Smooth muscle cell (in vitro differentiated cells): ENCODE data around the gene PAX7. TPM values are rescaled to one million over a fixed set of nuclear protein-coding genes. Genes with fewer than 3 reads are reported as not detected.

Experiments used
- DNase-seq: peaks from one replicate; lab custom pipeline; 2025; ENCODE audit not compliant: unreplicated experiment; lab: John Stamatoyannopoulos, UW
- H2AFZ ChIP-seq: fragments of 200-600 bp; sonication (generic); 2 replicates; pipeline ENCODE4 v1.6.0; 2016; ENCODE audit warnings: antibody characterized with exemption, low read depth, mild to moderate bottlenecking
- H3F3A ChIP-seq: fragments of 200-600 bp; sonication (generic); 2 replicates; pipeline ENCODE4 v1.6.0; 2017; ENCODE audit warnings: antibody characterized with exemption, low read depth
- H3K27ac ChIP-seq: fragments of 200-600 bp; sonication (generic); 2 replicates; pipeline ENCODE4 v1.5.1; 2016; ENCODE audit warnings: low read depth, mild to moderate bottlenecking
- H3K27me3 ChIP-seq: fragments of 200-600 bp; sonication (generic); 2 replicates; pipeline ENCODE4 v1.6.1; 2016; ENCODE audit warnings: low read depth, mild to moderate bottlenecking
- H3K36me3 ChIP-seq: fragments of 200-600 bp; sonication (generic); 2 replicates; pipeline ENCODE4 v1.5.1; 2016; ENCODE audit warnings: low read depth
- H3K4me1 ChIP-seq: fragments of 200-600 bp; sonication (generic); 2 replicates; pipeline ENCODE4 v1.5.1; 2016; ENCODE audit warnings: low read depth
- H3K4me2 ChIP-seq: fragments of 200-600 bp; sonication (generic); 2 replicates; pipeline ENCODE4 v1.6.0; 2016; ENCODE audit warnings: mild to moderate bottlenecking
- H3K4me3 ChIP-seq: fragments of 200-600 bp; sonication (generic); 2 replicates; pipeline ENCODE4 v1.5.1; 2016; ENCODE audit warnings: mild to moderate bottlenecking
- H3K79me2 ChIP-seq: fragments of 200-600 bp; sonication (generic); 2 replicates; pipeline ENCODE4 v1.6.0; 2016; ENCODE audit warnings: low read depth, mild to moderate bottlenecking
- H3K9ac ChIP-seq: fragments of 200-600 bp; sonication (generic); 2 replicates; pipeline ENCODE4 v1.6.0; 2016; ENCODE audit warnings: low read depth
- H3K9me3 ChIP-seq: fragments of 200-600 bp; sonication (generic); replicated peaks from 2 replicates; pipeline ENCODE4 v1.5.1; 2016; ENCODE audit warnings: low read depth
- H4K20me1 ChIP-seq: fragments of 200-600 bp; sonication (generic); 2 replicates; pipeline ENCODE4 v1.6.0; 2016; ENCODE audit warnings: low read depth
- WGBS: methylation state at CpG from one replicate; pipeline ENCODE4 v1.1.7; 2016; ENCODE audit warnings: low lambda C conversion rate; 5-methylcytosine and 5-hydroxymethylcytosine counted together
- polyA plus RNA-seq: library from polyadenylated mRNA; unstranded; fragments of >200 nt; fragmentation: Nextera tagmentation; extraction: Ambion mirVana; gene quantifications from 2 replicates; pipeline ENCODE4 v1.2.1, GENCODE V29; 2016
- total RNA-seq: library from RNA; depleted of rRNA; stranded (reverse); fragments of >200 nt; gene quantifications from 2 replicates; pipeline ENCODE4 v1.2.3, GENCODE V29; 2014
- TF ChIP-seq, protein P1 (sequence below): fragments of 200-600 bp; sonication (generic); IDR thresholded peaks from 2 replicates; pipeline ENCODE4 v1.5.1; 2017; ENCODE audit warnings: borderline replicate concordance, mild to moderate bottlenecking, antibody characterized with exemption; ENCODE audit not compliant: insufficient read depth, poor library complexity, severe bottlenecking

Gene PAX7
- total and polyA plus RNA-seq, 2 experiments from 2014 or later, result not detected

DNA sequence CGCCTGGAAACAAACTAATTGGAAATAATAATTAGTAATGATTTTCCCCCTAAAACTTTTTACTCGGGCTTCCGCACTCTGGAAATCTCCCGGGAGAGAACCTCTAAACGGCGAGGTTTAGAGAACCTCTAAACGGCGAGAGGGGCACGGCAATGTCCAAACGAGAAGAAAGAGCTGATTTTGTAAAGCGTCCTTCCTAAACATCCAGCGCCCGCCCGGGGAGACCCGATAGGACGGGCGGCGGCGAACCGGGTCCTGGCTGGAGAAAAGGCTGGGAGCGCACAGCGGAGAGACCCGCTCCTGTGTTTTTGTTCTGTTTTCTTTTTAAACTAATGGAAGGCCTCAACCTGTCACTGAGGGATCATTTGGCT, 1.6 kb downstream of the PAX7 start:
- Histone ChIP-seq H3K9me3 (no peaks in the 10 kb centered on the region), H3K4me3 (no peak overlapping the region), H3K27ac (no peak overlapping the region), H3K27me3 (peaks cover 100% of the 10 kb centered on the region), H2AFZ (no peak overlapping the region), H3K79me2 (no peaks in the 10 kb centered on the region), H3F3A (no peaks in the 10 kb centered on the region), H3K4me2 (no peak overlapping the region), H3K36me3 (no peaks in the 10 kb centered on the region), H4K20me1 (no peaks in the 10 kb centered on the region), H3K9ac (no peak overlapping the region), H3K4me1 (peaks cover 46% of the 10 kb centered on the region)
- no peak for DNase-seq
- WGBS, result 3% methylated on average over 23 of the region's 23 CpGs
- TF ChIP-seq, protein P1, sequence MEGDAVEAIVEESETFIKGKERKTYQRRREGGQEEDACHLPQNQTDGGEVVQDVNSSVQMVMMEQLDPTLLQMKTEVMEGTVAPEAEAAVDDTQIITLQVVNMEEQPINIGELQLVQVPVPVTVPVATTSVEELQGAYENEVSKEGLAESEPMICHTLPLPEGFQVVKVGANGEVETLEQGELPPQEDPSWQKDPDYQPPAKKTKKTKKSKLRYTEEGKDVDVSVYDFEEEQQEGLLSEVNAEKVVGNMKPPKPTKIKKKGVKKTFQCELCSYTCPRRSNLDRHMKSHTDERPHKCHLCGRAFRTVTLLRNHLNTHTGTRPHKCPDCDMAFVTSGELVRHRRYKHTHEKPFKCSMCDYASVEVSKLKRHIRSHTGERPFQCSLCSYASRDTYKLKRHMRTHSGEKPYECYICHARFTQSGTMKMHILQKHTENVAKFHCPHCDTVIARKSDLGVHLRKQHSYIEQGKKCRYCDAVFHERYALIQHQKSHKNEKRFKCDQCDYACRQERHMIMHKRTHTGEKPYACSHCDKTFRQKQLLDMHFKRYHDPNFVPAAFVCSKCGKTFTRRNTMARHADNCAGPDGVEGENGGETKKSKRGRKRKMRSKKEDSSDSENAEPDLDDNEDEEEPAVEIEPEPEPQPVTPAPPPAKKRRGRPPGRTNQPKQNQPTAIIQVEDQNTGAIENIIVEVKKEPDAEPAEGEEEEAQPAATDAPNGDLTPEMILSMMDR, result no peak

DNA sequence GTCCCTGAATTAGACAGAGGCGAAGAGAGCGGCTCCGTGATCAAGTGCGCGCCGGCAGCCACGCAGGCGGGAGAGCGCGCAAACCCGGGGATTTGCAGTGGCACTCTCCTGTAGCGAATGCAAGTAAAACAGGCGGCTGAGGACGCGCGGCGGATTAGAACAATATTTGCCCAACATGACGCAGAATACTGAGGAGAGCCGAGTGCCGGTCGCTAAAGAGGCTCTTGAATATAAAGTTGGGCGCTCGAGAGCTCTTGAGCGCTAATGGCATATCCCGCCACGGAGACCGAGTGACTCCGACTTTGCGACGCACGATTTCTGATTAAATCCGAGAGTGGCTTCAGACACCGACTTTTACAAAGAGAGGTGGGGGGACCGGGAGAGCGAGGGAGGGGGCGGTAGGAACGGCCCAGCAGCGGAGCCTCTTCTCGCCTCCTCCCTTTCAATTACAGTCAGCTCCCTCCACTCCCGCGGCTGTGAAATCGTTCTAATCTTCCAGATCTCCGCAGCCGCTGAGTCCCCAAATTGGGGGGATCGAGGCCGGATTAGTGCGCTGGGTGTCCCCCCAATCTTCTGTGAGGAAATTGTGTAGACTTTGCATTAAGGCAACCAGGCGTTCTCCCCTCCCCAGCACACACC, 2.3 kb downstream of the PAX7 start:
- peaks cover 100% of the 10 kb centered on the region for H3K27me3 ChIP-seq
- no peaks in the 10 kb centered on the region for H4K20me1 ChIP-seq
- no peaks in the 10 kb centered on the region for H3K9me3 ChIP-seq
- H3K4me2 ChIP-seq, result no peak overlapping the region
- H2AFZ ChIP-seq, result no peak overlapping the region
- no peak overlapping the region for H3K27ac ChIP-seq
- WGBS, result 2% methylated on average over 47 of the region's 48 CpGs
- no peaks in the 10 kb centered on the region for H3F3A ChIP-seq
- H3K4me1 ChIP-seq, result peaks cover 53% of the 10 kb centered on the region
- no peak overlapping the region for H3K4me3 ChIP-seq
- no peaks in the 10 kb centered on the region for H3K79me2 ChIP-seq
- TF ChIP-seq, protein P1, result no peak
- no peaks in the 10 kb centered on the region for H3K36me3 ChIP-seq
- no peak for DNase-seq
- no peak overlapping the region for H3K9ac ChIP-seq

DNA sequence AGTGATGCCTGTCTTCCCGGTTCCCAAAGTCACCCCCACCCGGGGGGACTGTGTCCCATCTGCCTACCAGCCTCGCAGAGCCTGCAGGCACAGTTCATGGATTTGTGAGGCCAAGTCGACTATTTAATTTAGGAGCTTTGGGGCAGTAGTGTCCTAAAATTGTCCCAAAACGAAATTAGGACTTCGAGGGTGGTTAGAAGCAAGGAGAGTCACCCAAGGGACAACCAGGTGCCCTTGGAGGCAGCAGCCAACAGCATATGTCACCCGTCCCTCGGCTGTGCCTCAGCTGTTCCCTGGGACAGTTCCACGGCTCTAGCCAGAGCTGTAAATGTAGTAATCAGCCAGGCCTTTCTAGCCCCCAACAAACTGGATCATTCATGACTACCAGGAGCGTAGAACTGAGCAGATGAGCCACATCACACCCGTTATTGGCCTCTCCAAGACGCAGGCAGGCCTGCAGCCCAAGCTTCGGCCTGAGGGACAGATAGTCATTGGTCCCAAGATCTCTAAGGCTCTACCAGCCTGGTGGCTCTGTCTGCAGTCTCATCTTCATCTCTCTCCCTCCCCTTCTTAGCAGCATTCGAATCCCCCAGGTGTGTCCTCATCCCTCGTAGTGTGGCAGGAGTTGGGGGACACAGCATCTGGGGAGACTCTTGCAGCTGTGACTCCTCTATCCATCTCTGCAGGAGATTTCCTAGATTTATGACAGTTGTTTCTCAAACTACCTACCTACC, 2.9 kb downstream of the PAX7 start:
- no peak overlapping the region for H2AFZ ChIP-seq
- no peak overlapping the region for H3K4me2 ChIP-seq

More for the DNA sequence above, 2.9 kb downstream of the PAX7 start:
- no peak overlapping the region for H3K27ac ChIP-seq
- DNase-seq, result no peak
- H3K9ac ChIP-seq, result no peak overlapping the region
- no peaks in the 10 kb centered on the region for H3F3A ChIP-seq
- H3K9me3 ChIP-seq, result no peaks in the 10 kb centered on the region
- WGBS, result 16% methylated on average over 15 of the region's 15 CpGs
- no peaks in the 10 kb centered on the region for H3K79me2 ChIP-seq
- H3K4me3 ChIP-seq, result no peak overlapping the region
- peaks cover 100% of the 10 kb centered on the region for H3K27me3 ChIP-seq
- TF ChIP-seq, protein P1, result no peak
- no peaks in the 10 kb centered on the region for H4K20me1 ChIP-seq
- no peaks in the 10 kb centered on the region for H3K36me3 ChIP-seq
- peaks cover 53% of the 10 kb centered on the region for H3K4me1 ChIP-seq
